Gastroesophageal sphincter (tissue), 4 donors: ENCODE results near the gene NFIX. TPM values are rescaled to one million over a fixed set of nuclear protein-coding genes. Genes with fewer than 3 reads are reported as not detected.

Source experiments
- ATAC-seq: fragments of 150-250 bp; one replicate; pipeline ENCODE4 v1.9.1; 2016; ENCODE audit warnings: mild to moderate bottlenecking, moderate library complexity
- H3K27ac ChIP-seq, 4 donors: fragments of 200-600 bp; sonication (generic) in 3 of 4; 1 replicate in 3 of 4; 2 replicates in 1 of 4; pipeline ENCODE4 v1.5.1; 2016 to 2019
- H3K27me3 ChIP-seq: fragments of 200-600 bp; sonication (generic); one replicate; pipeline ENCODE4 v1.5.1; 2019
- H3K36me3 ChIP-seq, 2 donors: fragments of 200-600 bp; sonication (generic); one replicate each; pipeline ENCODE4 v1.5.1; 2019; ENCODE audit warnings: control low read depth in 1 of 2
- H3K4me1 ChIP-seq, 3 donors: fragments of 200-600 bp; sonication (generic); 1 replicate in 2 of 3; 2 replicates in 1 of 3; pipeline ENCODE4 v1.5.1; 2016 to 2019; ENCODE audit warnings: control low read depth in 2 of 3
- H3K4me3 ChIP-seq, 2 donors: fragments of 200-600 bp; sonication (generic); one replicate each; pipeline ENCODE4 v1.5.1; 2019; ENCODE audit warnings: mild to moderate bottlenecking in 1 of 2, moderate library complexity in 1 of 2
- H3K9me3 ChIP-seq, 3 donors: fragments of 200-600 bp; sonication (generic); one replicate each; pipeline ENCODE4 v1.5.1; 2017 to 2019; ENCODE audit warnings: control low read depth in 2 of 3
- EP300 ChIP-seq: sonication (generic); formaldehyde crosslinking; IDR thresholded peaks from one replicate; pipeline ENCODE4 v1.6.1; 2017; ENCODE audit warnings: antibody characterized with exemption, mild to moderate bottlenecking
- POLR2A ChIP-seq, 2 donors: fragments of 450-650 bp; IDR thresholded peaks; one replicate each; pipeline ENCODE4 v1.6.1; 2017; ENCODE audit warnings: antibody characterized with exemption in 2 of 2, mild to moderate bottlenecking in 2 of 2, moderate library complexity in 1 of 2
- POLR2AphosphoS5 ChIP-seq: sonication (generic); formaldehyde crosslinking; IDR thresholded peaks from one replicate; pipeline ENCODE4 v1.6.1; 2017; ENCODE audit warnings: antibody characterized with exemption
- WGBS, 2 donors: methylation state at CpG; one replicate each; pipeline ENCODE4 v1.1.5; 2018; ENCODE audit warnings: low coverage in 1 of 2; 5-methylcytosine and 5-hydroxymethylcytosine counted together
- total RNA-seq, 4 donors: library from RNA; depleted of rRNA; stranded (reverse); fragments of >200 nt; gene quantifications; one replicate each; pipeline ENCODE4 v1.1.0, GENCODE V29; 2016
- TF ChIP-seq, protein P1 (sequence below), 4 experiments: fragments of 200-600 bp in 2 of 4; fragments of 450-650 bp in 2 of 4; sonication (generic) in 1 of 4; IDR thresholded peaks; one replicate each; pipeline ENCODE4 v1.5.1; 2017 to 2019; ENCODE audit warnings: antibody characterized with exemption in 4 of 4, mild to moderate bottlenecking in 2 of 4, moderate library complexity in 2 of 4

NFIX gene
- total RNA-seq, 4 donors from 2014 or later, result 44.7 to 145 (median 72.4) TPM

DNA sequence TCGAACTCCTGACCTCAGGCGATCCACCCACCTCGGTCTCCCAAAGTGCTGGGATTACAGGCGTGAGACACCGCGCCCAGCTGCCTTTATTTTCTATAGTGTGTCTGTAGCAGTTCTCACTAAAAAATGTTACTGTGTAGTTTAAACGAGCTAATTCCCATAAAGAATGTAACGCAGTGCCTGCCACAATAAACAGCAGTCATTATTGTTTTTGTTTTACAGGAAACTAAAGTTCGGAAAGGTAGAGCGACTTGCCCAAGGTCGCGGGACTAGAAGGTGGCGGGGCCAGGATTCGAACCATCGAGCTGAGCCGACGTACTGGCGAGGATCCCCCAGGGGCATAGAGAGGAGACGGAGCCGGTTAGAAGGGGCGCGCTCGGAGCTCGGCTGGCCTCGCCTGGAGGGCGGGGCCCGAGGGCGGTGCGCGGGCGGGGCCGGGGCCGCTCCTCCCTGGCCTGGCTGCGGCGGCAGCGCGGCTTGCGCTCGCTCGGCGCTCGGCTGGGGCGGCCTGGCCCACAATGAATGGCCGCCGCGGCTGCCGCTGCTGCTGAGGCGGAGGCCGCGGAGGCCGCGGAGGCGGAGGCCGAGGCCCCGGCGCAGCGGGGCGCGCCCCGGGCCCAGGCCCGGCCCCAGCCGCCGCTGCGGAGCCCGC is 122.6 kb downstream of the NFIX start, which contains the start of gene NACC1:
Gene NACC1 (plus strand): TSS at position 493 of the 652 bp plus-strand sequence. CDS start 16,944 bp downstream, outside the sequence.
- Histone ChIP-seq H3K36me3 (peaks cover 0 to 32% of the 10 kb centered on the region in 2 donors), H3K27ac (peak within 1 kb of the TSS; percentile 30 to 85 (median 78)), H3K27me3 (no peaks in the 10 kb centered on the region), H3K4me1 (peaks cover 3 to 54% (median 31%) of the 10 kb centered on the region in 3 donors), H3K4me3 (peak within 1 kb of the TSS; percentile 88 to 98), H3K9me3 (no peaks in the 10 kb centered on the region)
- WGBS, 2 donors, result 6 to 19% methylated on average over 12 to 19 of the region's 65 CpGs
- ATAC-seq, result peak; percentile 95
- no peak for TF ChIP-seq POLR2AphosphoS5
- no peak for TF ChIP-seq POLR2A (IDR thresholded peaks at IDR 0.05)
- TF ChIP-seq EP300, result no peak
- TF ChIP-seq, protein P1, sequence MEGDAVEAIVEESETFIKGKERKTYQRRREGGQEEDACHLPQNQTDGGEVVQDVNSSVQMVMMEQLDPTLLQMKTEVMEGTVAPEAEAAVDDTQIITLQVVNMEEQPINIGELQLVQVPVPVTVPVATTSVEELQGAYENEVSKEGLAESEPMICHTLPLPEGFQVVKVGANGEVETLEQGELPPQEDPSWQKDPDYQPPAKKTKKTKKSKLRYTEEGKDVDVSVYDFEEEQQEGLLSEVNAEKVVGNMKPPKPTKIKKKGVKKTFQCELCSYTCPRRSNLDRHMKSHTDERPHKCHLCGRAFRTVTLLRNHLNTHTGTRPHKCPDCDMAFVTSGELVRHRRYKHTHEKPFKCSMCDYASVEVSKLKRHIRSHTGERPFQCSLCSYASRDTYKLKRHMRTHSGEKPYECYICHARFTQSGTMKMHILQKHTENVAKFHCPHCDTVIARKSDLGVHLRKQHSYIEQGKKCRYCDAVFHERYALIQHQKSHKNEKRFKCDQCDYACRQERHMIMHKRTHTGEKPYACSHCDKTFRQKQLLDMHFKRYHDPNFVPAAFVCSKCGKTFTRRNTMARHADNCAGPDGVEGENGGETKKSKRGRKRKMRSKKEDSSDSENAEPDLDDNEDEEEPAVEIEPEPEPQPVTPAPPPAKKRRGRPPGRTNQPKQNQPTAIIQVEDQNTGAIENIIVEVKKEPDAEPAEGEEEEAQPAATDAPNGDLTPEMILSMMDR (IDR thresholded peaks at IDR 0.05), result no peak

DNA sequence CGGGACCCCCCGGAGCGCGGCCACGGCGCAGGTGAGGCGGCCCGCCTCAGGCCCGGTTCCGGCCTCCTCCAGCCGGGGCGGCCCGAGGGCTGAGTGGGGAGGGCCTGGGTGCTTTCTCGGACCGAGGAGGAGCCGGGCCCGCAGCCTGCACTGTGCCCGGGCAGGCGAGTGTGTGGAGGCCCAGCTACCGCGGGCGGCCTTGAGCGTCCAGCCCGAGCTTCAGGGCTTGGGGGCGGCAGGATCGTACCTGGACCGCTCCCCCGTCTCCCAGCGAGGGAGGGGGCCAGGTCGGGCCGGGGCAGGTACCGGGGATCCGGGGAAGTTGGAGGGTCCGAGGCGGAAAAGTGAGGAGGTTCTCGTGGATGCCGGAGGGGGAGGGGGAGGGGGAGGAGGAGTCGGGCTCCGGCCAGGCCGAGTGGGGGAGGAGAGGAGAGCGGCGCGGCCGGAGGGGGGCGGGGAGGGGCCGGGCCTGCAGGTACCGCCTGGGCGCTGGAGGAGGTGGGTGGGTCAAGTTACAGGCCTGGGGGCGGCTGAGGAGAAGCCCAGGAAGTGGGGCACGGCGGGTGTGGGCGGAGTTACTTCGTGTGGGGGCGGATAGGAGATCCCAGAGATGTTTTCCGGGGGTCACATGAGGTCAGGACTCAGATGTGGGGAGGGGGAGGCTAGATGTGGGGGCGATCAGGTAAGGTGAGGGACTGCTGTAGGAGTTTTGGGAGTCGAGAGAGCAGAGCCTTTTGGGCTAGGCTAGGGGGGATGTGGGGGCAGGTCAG is 123.3 kb downstream of the NFIX start:
- ATAC-seq, result peak; percentile 19
- Histone ChIP-seq H3K27ac (peak overlapping the region in 3 of 4 donors; percentile 41 to 81 (median 73)), H3K36me3 (peaks cover 0 to 25% of the 10 kb centered on the region in 2 donors), H3K4me3 (peak overlapping the region; percentile 76 to 98), H3K27me3 (no peaks in the 10 kb centered on the region), H3K9me3 (no peaks in the 10 kb centered on the region), H3K4me1 (peaks cover 3 to 54% (median 31%) of the 10 kb centered on the region in 3 donors)
- WGBS, 2 donors, result 0 to 7% methylated on average over 1 to 3 of the region's 57 CpGs
- TF ChIP-seq POLR2AphosphoS5 (no peak), EP300 (no peak), POLR2A (IDR thresholded peaks at IDR 0.05) (no peak)
- TF ChIP-seq, protein P1 (IDR thresholded peaks at IDR 0.05), result no peak

DNA sequence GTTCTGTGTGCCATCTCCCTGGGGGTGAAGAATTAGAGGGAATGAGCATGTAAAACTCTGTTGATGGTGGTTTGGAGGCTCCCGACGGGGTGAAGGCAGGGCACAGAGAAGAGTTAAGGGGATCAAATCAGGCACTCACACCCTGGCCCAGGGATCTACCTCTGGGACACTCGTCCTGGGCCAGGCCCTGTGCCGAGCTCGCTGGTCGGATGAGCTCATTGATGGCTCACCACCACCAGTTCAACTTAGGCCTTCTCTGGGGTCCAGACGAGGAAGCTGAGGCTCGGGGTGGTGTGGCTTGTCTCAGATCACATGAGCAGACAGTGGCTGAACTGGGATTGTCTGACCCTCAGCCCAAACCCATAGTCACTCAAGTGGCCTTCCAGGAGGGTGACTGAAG is 124.4 kb downstream of the NFIX start:
- Histone ChIP-seq H3K27me3 (no peaks in the 10 kb centered on the region), H3K4me3 (peak overlapping the region in 1 of 2 donors; percentile 98), H3K36me3 (peaks cover 0 to 21% of the 10 kb centered on the region in 2 donors), H3K9me3 (no peaks in the 10 kb centered on the region), H3K4me1 (peaks cover 3 to 54% (median 31%) of the 10 kb centered on the region in 3 donors), H3K27ac (no peak overlapping the region)
- 64% methylated on average over 7 of the region's 8 CpGs; no CpG with 5 or more reads in 1 of the 2 donors for WGBS, 2 donors
- TF ChIP-seq POLR2AphosphoS5, result no peak
- TF ChIP-seq, protein P1 (IDR thresholded peaks at IDR 0.05), result no peak
- TF ChIP-seq POLR2A (IDR thresholded peaks at IDR 0.05), result no peak
- TF ChIP-seq EP300, result no peak
- ATAC-seq, result no peak

DNA sequence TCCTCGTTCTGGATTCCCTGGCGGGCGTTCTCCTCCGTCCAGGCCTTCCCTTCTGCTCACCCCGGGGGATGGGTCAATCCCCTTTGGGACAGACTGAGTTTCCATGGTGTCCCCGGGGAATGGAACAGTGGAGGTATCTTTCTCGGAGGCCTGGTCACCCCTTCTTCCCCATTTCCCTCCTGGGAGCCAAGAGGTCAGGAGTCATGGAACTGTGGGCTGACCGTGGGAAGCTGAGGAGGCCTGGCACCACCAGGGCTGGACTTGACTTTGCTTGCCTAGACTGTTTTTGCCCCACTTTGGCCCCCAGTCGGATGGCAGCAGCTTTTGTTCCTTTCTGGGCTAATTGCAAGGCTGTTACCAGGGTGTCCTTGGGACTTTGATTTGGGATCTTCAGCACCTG is 124.8 kb downstream of the NFIX start:
- Histone ChIP-seq H3K27me3 (no peaks in the 10 kb centered on the region), H3K36me3 (peaks cover 0 to 18% of the 10 kb centered on the region in 2 donors), H3K27ac (no peak overlapping the region), H3K4me1 (peaks cover 3 to 54% (median 31%) of the 10 kb centered on the region in 3 donors), H3K4me3 (no peak overlapping the region), H3K9me3 (no peaks in the 10 kb centered on the region)
- WGBS, 2 donors, result 33% methylated on average over 1 of the region's 9 CpGs; no CpG with 5 or more reads in 1 of the 2 donors
- TF ChIP-seq EP300 (no peak), POLR2A (IDR thresholded peaks at IDR 0.05) (no peak), POLR2AphosphoS5 (no peak)
- TF ChIP-seq, protein P1 (IDR thresholded peaks at IDR 0.05), result no peak
- ATAC-seq, result no peak
